Measurements from ENCODE around the gene FAM174C.

The FAM174C gene

DNA sequence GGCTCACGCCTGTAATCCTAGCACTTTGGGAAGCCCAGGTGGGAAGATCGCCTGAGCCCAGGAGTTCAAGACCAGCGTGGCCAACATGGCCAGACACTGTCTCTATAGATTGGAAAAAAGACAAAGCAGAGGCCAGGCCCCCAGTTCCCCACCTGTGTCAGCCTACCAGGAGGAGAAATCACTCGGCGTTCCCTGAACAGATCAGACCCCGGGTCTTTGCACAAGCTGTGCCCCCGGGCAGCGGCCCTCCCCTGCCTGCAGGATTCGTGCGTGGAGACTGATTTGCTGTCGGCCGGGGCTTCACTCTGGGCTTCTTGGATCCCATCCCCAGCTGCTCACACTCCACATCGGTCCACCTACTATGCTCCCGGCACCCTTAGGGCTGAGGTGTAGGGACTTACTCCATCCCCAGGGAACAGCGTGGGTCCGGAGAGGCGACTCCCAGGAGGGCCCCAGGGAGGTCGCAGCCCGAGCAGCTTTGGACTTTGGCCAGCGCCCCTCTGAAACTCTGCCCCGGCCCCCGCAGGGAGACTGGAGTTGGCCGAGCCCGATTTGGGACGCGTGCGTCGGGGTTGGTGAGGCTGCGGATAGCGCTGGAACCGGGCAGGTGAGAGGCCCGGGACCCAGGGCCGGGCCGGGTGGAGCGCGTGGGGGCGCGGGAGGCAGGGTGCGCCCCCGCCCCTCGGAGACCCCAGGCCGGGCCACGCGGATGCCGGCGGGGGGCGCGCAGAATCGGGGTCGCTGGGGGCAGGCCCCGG is 9.8 kb downstream of the FAM174C start:
- Histone ChIP-seq H3K9me3 (ENCODE audit: control insufficient read depth, insufficient read depth, low read depth, low read length) (no peaks in the 10 kb centered on the region), H3K27ac (ENCODE audit: extremely low read depth, low read depth, low read length) (no peak overlapping the region), H3K4me3 (ENCODE audit: low read depth, low read length) (no peak overlapping the region), H3K4me1 (ENCODE audit: control insufficient read depth, insufficient read depth, low read length) (peaks cover 5% of the 10 kb centered on the region), H3K36me3 (ENCODE audit: control insufficient read depth in 2 of 2, insufficient read depth in 1 of 2, low read length in 2 of 2) (peaks cover 0 to 3% of the 10 kb centered on the region in 2 experiments; a peak in 1 of 3 replicates)
- POLR2A ChIA-PET = interaction anchor here (0.8 to 3.3 kb wide), 3 partner anchors 16 to 97 kb away, joined by 3 to 25 read pairs (median 5); partner anchors contain the start of gene CIRBP
- CTCF ChIA-PET = interaction anchor here (0.6 to 1.7 kb wide), 5 partner anchors 19 to 152 kb away, joined by 3 to 7 read pairs (median 5); no protein-coding TSS in a partner anchor
- TF ChIP-seq ZNF626 (tag by site-specific recombination; IDR thresholded peaks at IDR 0.05) (no peak), ZNF596 (tag by site-specific recombination; IDR thresholded peaks at IDR 0.05) (no peak), BCL11A (tag by site-specific recombination; IDR thresholded peaks at IDR 0.05; ENCODE audit: low read depth) (no peak), ZNF211 (tag by site-specific recombination; IDR thresholded peaks at IDR 0.05; ENCODE audit: low read depth) (no peak), ZIC2 (tag by site-specific recombination; IDR thresholded peaks at IDR 0.05) (peak; percentile 44), ZNF530 (tag by site-specific recombination; IDR thresholded peaks at IDR 0.05; ENCODE audit: low read depth) (no peak), ZNF600 (tag by site-specific recombination; IDR thresholded peaks at IDR 0.05) (peak; percentile 5; the same call in 1 of the 2 replicates), ZNF274 (IDR thresholded peaks at IDR 0.05; ENCODE audit: low read length) (no peak), ZNF274 (tag by site-specific recombination; IDR thresholded peaks at IDR 0.05; ENCODE audit: borderline replicate concordance) (no peak), GLIS1 (tag by site-specific recombination; IDR thresholded peaks at IDR 0.05) (peak; percentile 84), SP3 (tag by site-specific recombination; IDR thresholded peaks at IDR 0.05) (no peak), ZNF423 (tag by site-specific recombination; IDR thresholded peaks at IDR 0.05) (no peak), ZNF341 (tag by site-specific recombination; IDR thresholded peaks at IDR 0.05; ENCODE audit: low read depth) (peak; percentile 50), GLI4 (tag by site-specific recombination; IDR thresholded peaks at IDR 0.05) (no peak), GLIS2 (tag by site-specific recombination; IDR thresholded peaks at IDR 0.05) (peak; percentile 75)
- TF ChIP-seq, protein P1, sequence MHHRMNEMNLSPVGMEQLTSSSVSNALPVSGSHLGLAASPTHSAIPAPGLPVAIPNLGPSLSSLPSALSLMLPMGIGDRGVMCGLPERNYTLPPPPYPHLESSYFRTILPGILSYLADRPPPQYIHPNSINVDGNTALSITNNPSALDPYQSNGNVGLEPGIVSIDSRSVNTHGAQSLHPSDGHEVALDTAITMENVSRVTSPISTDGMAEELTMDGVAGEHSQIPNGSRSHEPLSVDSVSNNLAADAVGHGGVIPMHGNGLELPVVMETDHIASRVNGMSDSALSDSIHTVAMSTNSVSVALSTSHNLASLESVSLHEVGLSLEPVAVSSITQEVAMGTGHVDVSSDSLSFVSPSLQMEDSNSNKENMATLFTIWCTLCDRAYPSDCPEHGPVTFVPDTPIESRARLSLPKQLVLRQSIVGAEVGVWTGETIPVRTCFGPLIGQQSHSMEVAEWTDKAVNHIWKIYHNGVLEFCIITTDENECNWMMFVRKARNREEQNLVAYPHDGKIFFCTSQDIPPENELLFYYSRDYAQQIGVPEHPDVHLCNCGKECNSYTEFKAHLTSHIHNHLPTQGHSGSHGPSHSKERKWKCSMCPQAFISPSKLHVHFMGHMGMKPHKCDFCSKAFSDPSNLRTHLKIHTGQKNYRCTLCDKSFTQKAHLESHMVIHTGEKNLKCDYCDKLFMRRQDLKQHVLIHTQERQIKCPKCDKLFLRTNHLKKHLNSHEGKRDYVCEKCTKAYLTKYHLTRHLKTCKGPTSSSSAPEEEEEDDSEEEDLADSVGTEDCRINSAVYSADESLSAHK (tag by site-specific recombination; IDR thresholded peaks at IDR 0.05) = no peak
- TF ChIP-seq, protein P2, sequence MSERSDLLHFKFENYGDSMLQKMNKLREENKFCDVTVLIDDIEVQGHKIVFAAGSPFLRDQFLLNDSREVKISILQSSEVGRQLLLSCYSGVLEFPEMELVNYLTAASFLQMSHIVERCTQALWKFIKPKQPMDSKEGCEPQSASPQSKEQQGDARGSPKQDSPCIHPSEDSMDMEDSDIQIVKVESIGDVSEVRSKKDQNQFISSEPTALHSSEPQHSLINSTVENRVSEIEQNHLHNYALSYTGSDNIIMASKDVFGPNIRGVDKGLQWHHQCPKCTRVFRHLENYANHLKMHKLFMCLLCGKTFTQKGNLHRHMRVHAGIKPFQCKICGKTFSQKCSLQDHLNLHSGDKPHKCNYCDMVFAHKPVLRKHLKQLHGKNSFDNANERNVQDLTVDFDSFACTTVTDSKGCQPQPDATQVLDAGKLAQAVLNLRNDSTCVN (tag by site-specific recombination; optimal IDR thresholded peaks at IDR 0.05) = peak; percentile 20
- TF ChIP-seq, protein P3, sequence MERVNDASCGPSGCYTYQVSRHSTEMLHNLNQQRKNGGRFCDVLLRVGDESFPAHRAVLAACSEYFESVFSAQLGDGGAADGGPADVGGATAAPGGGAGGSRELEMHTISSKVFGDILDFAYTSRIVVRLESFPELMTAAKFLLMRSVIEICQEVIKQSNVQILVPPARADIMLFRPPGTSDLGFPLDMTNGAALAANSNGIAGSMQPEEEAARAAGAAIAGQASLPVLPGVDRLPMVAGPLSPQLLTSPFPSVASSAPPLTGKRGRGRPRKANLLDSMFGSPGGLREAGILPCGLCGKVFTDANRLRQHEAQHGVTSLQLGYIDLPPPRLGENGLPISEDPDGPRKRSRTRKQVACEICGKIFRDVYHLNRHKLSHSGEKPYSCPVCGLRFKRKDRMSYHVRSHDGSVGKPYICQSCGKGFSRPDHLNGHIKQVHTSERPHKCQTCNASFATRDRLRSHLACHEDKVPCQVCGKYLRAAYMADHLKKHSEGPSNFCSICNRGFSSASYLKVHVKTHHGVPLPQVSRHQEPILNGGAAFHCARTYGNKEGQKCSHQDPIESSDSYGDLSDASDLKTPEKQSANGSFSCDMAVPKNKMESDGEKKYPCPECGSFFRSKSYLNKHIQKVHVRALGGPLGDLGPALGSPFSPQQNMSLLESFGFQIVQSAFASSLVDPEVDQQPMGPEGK (tag by site-specific recombination; IDR thresholded peaks at IDR 0.05) = peak; percentile 47; the same call in 1 of the 2 replicates
- TF ChIP-seq, protein P4, sequence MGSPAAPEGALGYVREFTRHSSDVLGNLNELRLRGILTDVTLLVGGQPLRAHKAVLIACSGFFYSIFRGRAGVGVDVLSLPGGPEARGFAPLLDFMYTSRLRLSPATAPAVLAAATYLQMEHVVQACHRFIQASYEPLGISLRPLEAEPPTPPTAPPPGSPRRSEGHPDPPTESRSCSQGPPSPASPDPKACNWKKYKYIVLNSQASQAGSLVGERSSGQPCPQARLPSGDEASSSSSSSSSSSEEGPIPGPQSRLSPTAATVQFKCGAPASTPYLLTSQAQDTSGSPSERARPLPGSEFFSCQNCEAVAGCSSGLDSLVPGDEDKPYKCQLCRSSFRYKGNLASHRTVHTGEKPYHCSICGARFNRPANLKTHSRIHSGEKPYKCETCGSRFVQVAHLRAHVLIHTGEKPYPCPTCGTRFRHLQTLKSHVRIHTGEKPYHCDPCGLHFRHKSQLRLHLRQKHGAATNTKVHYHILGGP (tag by site-specific recombination; IDR thresholded peaks at IDR 0.05) = no peak
- TF ChIP-seq, protein P5, sequence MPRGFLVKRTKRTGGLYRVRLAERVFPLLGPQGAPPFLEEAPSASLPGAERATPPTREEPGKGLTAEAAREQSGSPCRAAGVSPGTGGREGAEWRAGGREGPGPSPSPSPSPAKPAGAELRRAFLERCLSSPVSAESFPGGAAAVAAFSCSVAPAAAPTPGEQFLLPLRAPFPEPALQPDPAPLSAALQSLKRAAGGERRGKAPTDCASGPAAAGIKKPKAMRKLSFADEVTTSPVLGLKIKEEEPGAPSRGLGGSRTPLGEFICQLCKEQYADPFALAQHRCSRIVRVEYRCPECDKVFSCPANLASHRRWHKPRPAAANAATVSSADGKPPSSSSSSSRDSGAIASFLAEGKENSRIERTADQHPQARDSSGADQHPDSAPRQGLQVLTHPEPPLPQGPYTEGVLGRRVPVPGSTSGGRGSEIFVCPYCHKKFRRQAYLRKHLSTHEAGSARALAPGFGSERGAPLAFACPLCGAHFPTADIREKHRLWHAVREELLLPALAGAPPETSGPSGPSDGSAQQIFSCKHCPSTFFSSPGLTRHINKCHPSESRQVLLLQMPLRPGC (tag by site-specific recombination; IDR thresholded peaks at IDR 0.05) = no peak
- TF ChIP-seq, protein P6, sequence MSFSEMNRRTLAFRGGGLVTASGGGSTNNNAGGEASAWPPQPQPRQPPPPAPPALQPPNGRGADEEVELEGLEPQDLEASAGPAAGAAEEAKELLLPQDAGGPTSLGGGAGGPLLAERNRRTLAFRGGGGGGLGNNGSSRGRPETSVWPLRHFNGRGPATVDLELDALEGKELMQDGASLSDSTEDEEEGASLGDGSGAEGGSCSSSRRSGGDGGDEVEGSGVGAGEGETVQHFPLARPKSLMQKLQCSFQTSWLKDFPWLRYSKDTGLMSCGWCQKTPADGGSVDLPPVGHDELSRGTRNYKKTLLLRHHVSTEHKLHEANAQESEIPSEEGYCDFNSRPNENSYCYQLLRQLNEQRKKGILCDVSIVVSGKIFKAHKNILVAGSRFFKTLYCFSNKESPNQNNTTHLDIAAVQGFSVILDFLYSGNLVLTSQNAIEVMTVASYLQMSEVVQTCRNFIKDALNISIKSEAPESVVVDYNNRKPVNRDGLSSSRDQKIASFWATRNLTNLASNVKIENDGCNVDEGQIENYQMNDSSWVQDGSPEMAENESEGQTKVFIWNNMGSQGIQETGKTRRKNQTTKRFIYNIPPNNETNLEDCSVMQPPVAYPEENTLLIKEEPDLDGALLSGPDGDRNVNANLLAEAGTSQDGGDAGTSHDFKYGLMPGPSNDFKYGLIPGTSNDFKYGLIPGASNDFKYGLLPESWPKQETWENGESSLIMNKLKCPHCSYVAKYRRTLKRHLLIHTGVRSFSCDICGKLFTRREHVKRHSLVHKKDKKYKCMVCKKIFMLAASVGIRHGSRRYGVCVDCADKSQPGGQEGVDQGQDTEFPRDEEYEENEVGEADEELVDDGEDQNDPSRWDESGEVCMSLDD (tag by site-specific recombination; IDR thresholded peaks at IDR 0.05) = no peak
- TF ChIP-seq, protein P7, sequence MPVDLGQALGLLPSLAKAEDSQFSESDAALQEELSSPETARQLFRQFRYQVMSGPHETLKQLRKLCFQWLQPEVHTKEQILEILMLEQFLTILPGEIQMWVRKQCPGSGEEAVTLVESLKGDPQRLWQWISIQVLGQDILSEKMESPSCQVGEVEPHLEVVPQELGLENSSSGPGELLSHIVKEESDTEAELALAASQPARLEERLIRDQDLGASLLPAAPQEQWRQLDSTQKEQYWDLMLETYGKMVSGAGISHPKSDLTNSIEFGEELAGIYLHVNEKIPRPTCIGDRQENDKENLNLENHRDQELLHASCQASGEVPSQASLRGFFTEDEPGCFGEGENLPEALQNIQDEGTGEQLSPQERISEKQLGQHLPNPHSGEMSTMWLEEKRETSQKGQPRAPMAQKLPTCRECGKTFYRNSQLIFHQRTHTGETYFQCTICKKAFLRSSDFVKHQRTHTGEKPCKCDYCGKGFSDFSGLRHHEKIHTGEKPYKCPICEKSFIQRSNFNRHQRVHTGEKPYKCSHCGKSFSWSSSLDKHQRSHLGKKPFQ (tag by site-specific recombination; IDR thresholded peaks at IDR 0.05) = no peak
